Lower lobe of right lung (tissue), 2 donors: ENCODE measurements around the gene POLR1C. TPM values are rescaled to one million over a fixed set of nuclear protein-coding genes. Genes with fewer than 3 reads are reported as not detected.
A peak's percentile ranks its signal among the peaks of the same experiment; 100 is the strongest.

Source experiments
- ATAC-seq, 2 donors: fragments of 200-7000 bp; cut with Tn5 transposase; one replicate each; pipeline ENCODE4 v1.9.1; 2020 to 2022; ENCODE audit warnings: mild to moderate bottlenecking in 2 of 2, moderate library complexity in 2 of 2
- DNase-seq: peaks from one replicate; pipeline ENCODE4 v3.0.0-alpha.2; 2020
- H3K27ac ChIP-seq: fragments of 200-600 bp; one replicate; pipeline ENCODE4 v1.8.0; 2022
- H3K27me3 ChIP-seq: fragments of 200-600 bp; one replicate; pipeline ENCODE4 v1.8.0; 2022; ENCODE audit warnings: low read depth
- H3K36me3 ChIP-seq: fragments of 200-600 bp; one replicate; pipeline ENCODE4 v1.8.0; 2022; ENCODE audit warnings: mild to moderate bottlenecking
- H3K4me1 ChIP-seq: fragments of 200-600 bp; one replicate; pipeline ENCODE4 v1.8.0; 2022
- H3K4me3 ChIP-seq: fragments of 200-600 bp; one replicate; pipeline ENCODE4 v1.8.0; 2022; ENCODE audit warnings: mild to moderate bottlenecking
- H3K9me3 ChIP-seq: fragments of 200-600 bp; one replicate; pipeline ENCODE4 v1.8.0; 2022
- CTCF ChIP-seq: fragments of 200-600 bp; IDR thresholded peaks from one replicate; pipeline ENCODE4 v1.8.0; 2022; ENCODE audit warnings: antibody characterized with exemption, mild to moderate bottlenecking
- intact Hi-C: fragments of 100-400 bp; cut with DNase I; formaldehyde crosslinking; loops from one replicate; pipeline ENCODE4 v1.11.0; 2022
- total RNA-seq: library from RNA; stranded (reverse); fragmentation: NEBNext Ultra II Directional; extraction: Animal tissue kit (Norgen Biotek cat#: 25700); gene quantifications from one replicate; pipeline ENCODE4 v1.2.1, GENCODE V29; 2021
- donor health status: DM: no; HTN: yes; CAD: no; lungs with severe emphysema.

The POLR1C gene
- total RNA-seq, 1 donor from 2014 or later, result 26.1 TPM

DNA sequence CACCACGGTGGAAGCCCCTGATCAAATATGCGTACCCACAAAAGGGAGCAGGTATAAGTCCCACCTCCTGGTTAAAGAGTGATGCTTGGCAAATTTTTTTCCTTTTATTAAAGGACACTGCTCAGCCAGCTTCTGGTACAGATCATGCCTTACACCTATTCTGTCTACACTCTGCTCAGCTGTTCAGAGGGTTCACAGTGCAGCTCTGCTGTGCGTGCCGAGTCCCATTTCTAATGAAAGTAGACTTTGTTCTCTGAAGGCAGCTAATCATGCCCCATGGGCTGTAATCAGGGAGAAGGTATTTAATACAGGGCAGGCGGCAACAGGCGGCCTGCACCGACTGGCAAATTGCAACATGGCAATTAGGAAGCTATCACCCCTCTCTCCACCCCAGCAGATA, 23.1 kb upstream of the POLR1C start:
- Histone ChIP-seq H3K4me3 (no peak overlapping the region), H3K4me1 (peaks cover 37% of the 10 kb centered on the region), H3K9me3 (no peaks in the 10 kb centered on the region), H3K27me3 (no peaks in the 10 kb centered on the region), H3K36me3 (peaks cover 21% of the 10 kb centered on the region), H3K27ac (no peak overlapping the region)
- no peak for TF ChIP-seq CTCF
- no peak for DNase-seq
- ATAC-seq, result no peak
- intact Hi-C loops, result no loop called here

- no peaks in the 10 kb centered on the region for H3K27me3 ChIP-seq
- no peak overlapping the region for H3K27ac ChIP-seq
- H3K4me3 ChIP-seq, result no peak overlapping the region
- intact Hi-C loops, result no loop called here
- no peak for TF ChIP-seq CTCF
- no peak for DNase-seq
- no peaks in the 10 kb centered on the region for H3K9me3 ChIP-seq
- peaks cover 37% of the 10 kb centered on the region for H3K4me1 ChIP-seq
- H3K36me3 ChIP-seq, result peaks cover 26% of the 10 kb centered on the region
- no peak for ATAC-seq
Observed at GRCh38 chr6:43494321-43494720, 22.6 kb upstream of the POLR1C start.

DNA sequence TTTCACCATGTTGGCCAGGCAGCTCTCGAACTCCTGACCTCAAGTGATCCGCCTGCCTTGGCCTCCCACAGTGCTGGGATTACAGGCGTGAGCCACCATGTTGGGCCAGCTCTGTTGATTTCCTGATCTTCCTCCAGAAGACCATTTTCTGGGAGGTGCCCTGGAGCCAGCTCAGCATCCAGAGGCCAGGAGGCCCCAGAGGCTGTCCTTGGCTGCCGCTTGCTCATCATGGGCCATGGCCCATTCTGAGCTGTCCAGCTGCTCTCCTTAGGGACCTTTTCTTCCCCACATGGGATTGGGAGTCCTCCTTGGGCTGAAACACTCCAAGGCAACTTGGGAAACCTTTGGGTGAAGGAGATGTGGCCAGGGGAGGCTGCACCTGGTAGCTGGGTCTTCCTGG, 22.1 kb upstream of the POLR1C start:
- H3K27me3 ChIP-seq, result no peaks in the 10 kb centered on the region
- H3K27ac ChIP-seq, result no peak overlapping the region
- H3K9me3 ChIP-seq, result no peaks in the 10 kb centered on the region
- no peak for ATAC-seq
- TF ChIP-seq CTCF, result no peak
- intact Hi-C loops, result no loop called here
- H3K36me3 ChIP-seq, result peaks cover 29% of the 10 kb centered on the region
- H3K4me1 ChIP-seq, result peaks cover 40% of the 10 kb centered on the region
- no peak overlapping the region for H3K4me3 ChIP-seq
- DNase-seq, result no peak

DNA sequence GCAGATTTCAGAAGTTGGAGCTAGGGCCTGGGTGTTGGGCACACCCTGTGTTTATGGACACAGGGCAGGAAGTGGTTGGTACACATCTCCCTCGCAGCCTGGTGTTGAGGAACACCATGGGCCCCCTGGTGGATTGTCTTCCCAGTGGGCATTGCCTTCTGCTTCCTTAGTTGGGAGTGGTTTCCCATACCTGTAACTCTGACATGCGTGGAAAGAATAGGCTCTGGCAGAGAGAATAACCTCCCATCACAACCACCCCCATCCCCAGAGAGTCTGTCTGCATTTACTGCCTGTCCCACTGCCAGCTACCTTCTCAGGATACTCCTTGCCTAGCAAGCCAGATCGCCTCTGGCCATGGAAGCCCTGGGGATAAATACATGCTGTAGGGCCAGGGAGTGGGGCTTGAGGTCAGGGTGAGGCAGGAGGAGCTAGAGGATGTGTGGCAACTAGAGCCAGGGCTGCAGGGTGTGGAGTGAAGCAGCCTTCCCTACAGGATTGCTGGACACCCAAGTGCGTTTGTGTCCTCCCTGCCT, 21.4 kb upstream of the POLR1C start:
- Histone ChIP-seq H3K4me1 (peaks cover 47% of the 10 kb centered on the region), H3K4me3 (no peak overlapping the region), H3K9me3 (no peaks in the 10 kb centered on the region), H3K27ac (no peak overlapping the region), H3K36me3 (peaks cover 30% of the 10 kb centered on the region), H3K27me3 (no peaks in the 10 kb centered on the region)
- DNase-seq (no peak), ATAC-seq (peak in 1 of 2 donors; percentile 26)
- intact Hi-C loops, result no loop called here
- peak; percentile 11 for TF ChIP-seq CTCF

GRCh38 chr6:43496370-43497128, 20.3 kb upstream of the POLR1C start:
- H3K36me3 ChIP-seq, result peaks cover 40% of the 10 kb centered on the region
- no peak overlapping the region for H3K4me3 ChIP-seq
- TF ChIP-seq CTCF, result peak; percentile 51
- DNase-seq (no peak), ATAC-seq (peak; percentile 25 to 27)
- H3K9me3 ChIP-seq, result no peaks in the 10 kb centered on the region
- intact Hi-C loops, result no loop called here
- no peaks in the 10 kb centered on the region for H3K27me3 ChIP-seq
- H3K27ac ChIP-seq, result no peak overlapping the region
- peaks cover 45% of the 10 kb centered on the region for H3K4me1 ChIP-seq
